Measurements from ENCODE around the gene ATP10A.

GRCh38 chr15:25705433-25706115, 157.6 kb downstream of the ATP10A start:
- TF ChIP-seq, protein P1, sequence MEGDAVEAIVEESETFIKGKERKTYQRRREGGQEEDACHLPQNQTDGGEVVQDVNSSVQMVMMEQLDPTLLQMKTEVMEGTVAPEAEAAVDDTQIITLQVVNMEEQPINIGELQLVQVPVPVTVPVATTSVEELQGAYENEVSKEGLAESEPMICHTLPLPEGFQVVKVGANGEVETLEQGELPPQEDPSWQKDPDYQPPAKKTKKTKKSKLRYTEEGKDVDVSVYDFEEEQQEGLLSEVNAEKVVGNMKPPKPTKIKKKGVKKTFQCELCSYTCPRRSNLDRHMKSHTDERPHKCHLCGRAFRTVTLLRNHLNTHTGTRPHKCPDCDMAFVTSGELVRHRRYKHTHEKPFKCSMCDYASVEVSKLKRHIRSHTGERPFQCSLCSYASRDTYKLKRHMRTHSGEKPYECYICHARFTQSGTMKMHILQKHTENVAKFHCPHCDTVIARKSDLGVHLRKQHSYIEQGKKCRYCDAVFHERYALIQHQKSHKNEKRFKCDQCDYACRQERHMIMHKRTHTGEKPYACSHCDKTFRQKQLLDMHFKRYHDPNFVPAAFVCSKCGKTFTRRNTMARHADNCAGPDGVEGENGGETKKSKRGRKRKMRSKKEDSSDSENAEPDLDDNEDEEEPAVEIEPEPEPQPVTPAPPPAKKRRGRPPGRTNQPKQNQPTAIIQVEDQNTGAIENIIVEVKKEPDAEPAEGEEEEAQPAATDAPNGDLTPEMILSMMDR (IDR thresholded peaks at IDR 0.05), result no peak
- TF ChIP-seq POLR2AphosphoS5 (IDR thresholded peaks at IDR 0.05; ENCODE audit: insufficient read depth in 1 of 2, low read depth in 1 of 2), result no peak
